Effector CD4-positive, alpha-beta T cell (primary cell): ENCODE results near the gene EPAS1.

Source experiments
- DNase-seq: peaks from one replicate; pipeline ENCODE4 v3.0.0-alpha.2; 2020

EPAS1 gene

GRCh38 chr2:46326231-46326980 is 29.2 kb downstream of the EPAS1 start:
- no peak for DNase-seq

GRCh38 chr2:46327627-46328026 is 30.4 kb downstream of the EPAS1 start:
- DNase-seq = no peak

- no peak for DNase-seq
These were observed 31.1 kb downstream of the EPAS1 start for GRCh38 chr2:46328291-46328690.

- DNase-seq = no peak
These were observed 31.6 kb downstream of the EPAS1 start for GRCh38 chr2:46328829-46329228.

GRCh38 chr2:46329340-46329739 is 32.1 kb downstream of the EPAS1 start:
- no peak for DNase-seq

GRCh38 chr2:46329803-46330775 is 32.9 kb downstream of the EPAS1 start:
- no peak for DNase-seq

GRCh38 chr2:46331109-46331766 is 34.0 kb downstream of the EPAS1 start:
- DNase-seq = no peak

- DNase-seq = no peak
These were observed 35.6 kb downstream of the EPAS1 start for GRCh38 chr2:46332686-46333281.

- DNase-seq = no peak
These were observed 36.7 kb downstream of the EPAS1 start for GRCh38 chr2:46333912-46334311.

- DNase-seq = no peak
These were observed 37.4 kb downstream of the EPAS1 start for GRCh38 chr2:46334389-46335271.

GRCh38 chr2:46335391-46336282 is 38.4 kb downstream of the EPAS1 start:
- DNase-seq = no peak

GRCh38 chr2:46336283-46336959 is 39.2 kb downstream of the EPAS1 start:
- DNase-seq = no peak

- DNase-seq = no peak
These were observed 40.2 kb downstream of the EPAS1 start for GRCh38 chr2:46337208-46337994.

GRCh38 chr2:46338674-46339073 is 41.5 kb downstream of the EPAS1 start:
- no peak for DNase-seq

GRCh38 chr2:46339200-46339599 is 42.0 kb downstream of the EPAS1 start:
- DNase-seq = no peak

- DNase-seq = no peak
These were observed 42.7 kb downstream of the EPAS1 start for GRCh38 chr2:46339676-46340459.

- no peak for DNase-seq
These were observed 43.7 kb downstream of the EPAS1 start for GRCh38 chr2:46340740-46341420.
